GM12801 (cell line): ENCODE results near the gene HDHD5.

Source experiments
- CTCF ChIP-seq: IDR thresholded peaks from one replicate; pipeline ENCODE4 v1.5.1; 2011; ENCODE audit warnings: control low read depth; ENCODE audit not compliant: insufficient read length; ENCODE audit errors: extremely low read depth

HDHD5 gene

GRCh38 chr22:17140022-17140421 lies 19.1 kb downstream of the HDHD5 start:
- no peak for TF ChIP-seq CTCF

GRCh38 chr22:17138513-17138912 lies 20.6 kb downstream of the HDHD5 start:
- TF ChIP-seq CTCF = no peak

GRCh38 chr22:17137861-17138425 lies 21.1 kb downstream of the HDHD5 start:
- TF ChIP-seq CTCF = no peak

- no peak for TF ChIP-seq CTCF
Measured at GRCh38 chr22:17137170-17137569, 21.9 kb downstream of the HDHD5 start.

- no peak for TF ChIP-seq CTCF
Measured at GRCh38 chr22:17135153-17135760, 23.8 kb downstream of the HDHD5 start.

GRCh38 chr22:17133137-17133536 lies 25.9 kb downstream of the HDHD5 start:
- no peak for TF ChIP-seq CTCF

GRCh38 chr22:17132112-17132511 lies 27.0 kb downstream of the HDHD5 start:
- TF ChIP-seq CTCF = no peak

- TF ChIP-seq CTCF = no peak
Measured at GRCh38 chr22:17131686-17132085, 27.4 kb downstream of the HDHD5 start.
